RWPE1 (cell line): Measurements from ENCODE around the gene SMIM45.

Experiments used
- CTCF ChIA-PET: fragments of 350-600 bp; sonication (Branson Sonifier 250); formaldehyde crosslinking; extraction: SDS; loops from one replicate; lab custom pipeline; 2021; lab: Yijun Ruan, JAX
- POLR2A ChIA-PET: fragments of 400-600 bp; formaldehyde crosslinking; extraction: SDS; loops from one replicate; lab custom pipeline; 2020; ENCODE audit warnings: antibody characterized with exemption; ENCODE audit not compliant: low non-redundant PET; lab: Yijun Ruan, JAX
- DNase-seq: peaks from one replicate; pipeline ENCODE4 v3.0.0; 2012; ENCODE audit warnings: low spot score
- H3K27ac ChIP-seq: fragments of 450-650 bp; 2 replicates; pipeline ENCODE4 v1.5.1; 2017
- CTCF ChIP-seq: fragments of 450-650 bp; conservative IDR thresholded peaks from 2 replicates; pipeline ENCODE4 v1.5.1; 2017; ENCODE audit warnings: low read depth, mild to moderate bottlenecking

Gene SMIM45

GRCh38 chr22:41912338-41913039 lies 39.5 kb upstream of the SMIM45 start:
- ChIA-PET POLR2A (no interaction called here), CTCF (interaction anchor here (1.1 kb wide), 1 partner anchor 13 kb away, joined by 5 read pairs; no protein-coding TSS in a partner anchor)
- no peak for TF ChIP-seq CTCF
- no peak for DNase-seq
- H3K27ac ChIP-seq = no peak overlapping the region

GRCh38 chr22:41913040-41913719 lies 38.8 kb upstream of the SMIM45 start:
- POLR2A ChIA-PET = no interaction called here
- no peak overlapping the region for H3K27ac ChIP-seq
- no peak for DNase-seq
- CTCF ChIA-PET = interaction anchor here (1.0 to 1.1 kb wide), 2 partner anchors 12 kb away, joined by 3 to 5 read pairs; no protein-coding TSS in a partner anchor
- TF ChIP-seq CTCF = no peak

GRCh38 chr22:41913842-41914534 lies 38.0 kb upstream of the SMIM45 start:
- no peak for TF ChIP-seq CTCF
- no peak overlapping the region for H3K27ac ChIP-seq
- POLR2A ChIA-PET = no interaction called here
- no peak for DNase-seq
- CTCF ChIA-PET = interaction anchor here (0.7 to 1.0 kb wide), 2 partner anchors 12 to 48 kb away, joined by 3 read pairs; no protein-coding TSS in a partner anchor

- H3K27ac ChIP-seq = no peak overlapping the region
- no peak for TF ChIP-seq CTCF
- DNase-seq = no peak
- POLR2A ChIA-PET = no interaction called here
- CTCF ChIA-PET = interaction anchor here (0.7 to 1.0 kb wide), 2 partner anchors 11 to 49 kb away, joined by 3 read pairs; no protein-coding TSS in a partner anchor
Observed at GRCh38 chr22:41914611-41915034, 37.3 kb upstream of the SMIM45 start.

GRCh38 chr22:41915035-41915785 lies 36.7 kb upstream of the SMIM45 start, which contains the start of gene SHISA8:
Gene SHISA8, minus strand, starts transcription at chr22:41915074. Its CDS starts 407 bp downstream, at chr22:41914667.
- no peak for TF ChIP-seq CTCF
- ChIA-PET CTCF (interaction anchor here (0.7 kb wide), 1 partner anchor 50 kb away, joined by 3 read pairs; no protein-coding TSS in a partner anchor), POLR2A (no interaction called here)
- no peak within 1 kb of the TSS for H3K27ac ChIP-seq
- DNase-seq = peak; percentile 44
